Measurements from ENCODE around the gene RNF138.
"Not testable (repeated sequence)": the region's sequence is repeated elsewhere in the genome, so short reads cannot be mapped to it uniquely, and the experiment has no call there.

Gene RNF138

DNA sequence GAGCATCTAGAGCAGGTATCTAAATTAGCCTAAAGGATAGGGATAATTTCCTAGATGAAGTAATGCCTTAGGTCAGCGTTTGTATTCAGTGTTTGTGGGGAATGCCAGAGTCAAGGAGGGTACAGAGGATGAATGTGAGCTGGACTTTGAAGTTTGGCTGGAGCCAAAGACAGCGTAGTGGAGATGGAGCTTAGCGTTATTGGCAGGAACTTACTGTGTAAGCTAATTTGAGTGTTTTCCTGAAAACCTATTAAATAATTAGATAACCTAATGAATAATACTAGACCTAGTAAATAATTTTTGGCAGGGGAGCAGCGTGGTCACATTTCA lies 4.2 kb downstream of the RNF138 start:
- DNase-seq (ENCODE audit: low spot score): no peak

GRCh38 chr18:32096946-32097345 lies 5.3 kb downstream of the RNF138 start:
- DNase-seq (ENCODE audit: low spot score): no peak

- no peak for DNase-seq (ENCODE audit: low spot score)
These were observed 12.8 kb downstream of the RNF138 start for GRCh38 chr18:32104516-32104915.

- DNase-seq (ENCODE audit: low spot score): no peak
These were observed 18.3 kb downstream of the RNF138 start for GRCh38 chr18:32110005-32110404.

DNA sequence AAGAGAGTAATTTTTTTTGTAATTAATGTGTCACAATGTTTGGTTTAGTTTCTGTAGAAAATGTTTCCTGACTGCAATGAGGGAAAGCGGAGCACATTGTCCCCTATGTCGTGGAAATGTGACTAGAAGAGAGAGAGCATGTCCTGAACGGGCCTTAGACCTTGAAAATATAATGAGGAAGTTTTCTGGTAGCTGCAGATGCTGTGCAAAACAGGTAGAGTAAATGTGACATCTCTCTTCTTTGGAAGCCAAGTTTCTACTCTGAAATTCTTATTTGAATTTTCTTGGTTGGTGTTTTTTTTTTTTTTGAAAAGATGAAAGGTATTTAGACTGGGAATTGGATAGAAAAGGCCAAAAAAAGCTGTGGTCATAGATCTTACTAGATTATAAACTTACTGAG lies 20.0 kb downstream of the RNF138 start:
- DNase-seq (ENCODE audit: low spot score): no peak

DNA sequence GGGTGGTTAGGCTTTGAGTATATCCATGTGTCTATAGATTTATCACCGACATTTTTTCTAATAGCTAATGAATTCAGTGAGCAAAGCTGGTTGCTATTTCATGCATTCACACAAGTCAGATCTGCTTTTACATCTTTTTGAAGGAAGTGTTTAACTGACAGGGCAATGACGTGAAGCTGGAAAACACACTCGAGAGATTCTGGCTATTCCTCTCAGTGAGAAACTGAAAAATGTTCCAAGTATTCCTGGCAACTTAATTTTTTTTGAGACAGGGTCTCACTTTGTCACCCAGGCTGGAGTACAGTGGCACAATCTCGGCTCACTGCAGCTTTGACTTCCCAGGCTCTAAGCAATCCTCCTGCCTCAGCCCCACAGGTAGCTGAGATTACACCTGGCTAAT lies 21.2 kb downstream of the RNF138 start:
- no peak for DNase-seq (ENCODE audit: low spot score)

DNA sequence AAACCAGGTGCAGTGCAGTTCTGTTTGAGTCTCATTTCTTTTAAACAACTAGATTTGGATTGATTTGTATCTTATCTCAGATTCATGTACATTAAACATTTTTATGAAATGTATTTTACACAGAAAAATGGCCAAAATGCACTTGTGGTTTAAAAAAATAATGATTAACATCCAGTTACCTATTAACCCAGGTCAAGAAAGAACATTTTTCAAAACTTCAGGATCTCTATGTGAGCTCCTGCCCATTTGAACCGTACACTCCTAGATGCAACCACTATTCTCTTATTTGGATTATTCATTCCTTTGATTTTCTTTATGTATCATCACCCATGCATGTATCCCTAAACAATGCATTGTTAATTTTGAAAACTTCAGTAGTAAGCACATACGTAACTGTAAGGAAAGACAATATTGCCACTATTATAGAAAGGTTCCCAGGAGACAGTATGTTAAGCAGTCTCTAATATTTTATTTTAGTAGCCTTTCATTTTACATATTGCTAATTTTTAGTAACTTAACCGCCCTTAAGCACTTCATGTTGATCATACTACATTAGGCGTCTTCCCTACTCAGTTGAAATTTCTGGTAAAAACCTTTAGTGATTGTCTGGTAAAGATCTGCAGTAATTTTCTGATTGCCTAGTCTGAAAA lies 22.7 kb downstream of the RNF138 start:
- DNase-seq (ENCODE audit: low spot score): no peak

DNA sequence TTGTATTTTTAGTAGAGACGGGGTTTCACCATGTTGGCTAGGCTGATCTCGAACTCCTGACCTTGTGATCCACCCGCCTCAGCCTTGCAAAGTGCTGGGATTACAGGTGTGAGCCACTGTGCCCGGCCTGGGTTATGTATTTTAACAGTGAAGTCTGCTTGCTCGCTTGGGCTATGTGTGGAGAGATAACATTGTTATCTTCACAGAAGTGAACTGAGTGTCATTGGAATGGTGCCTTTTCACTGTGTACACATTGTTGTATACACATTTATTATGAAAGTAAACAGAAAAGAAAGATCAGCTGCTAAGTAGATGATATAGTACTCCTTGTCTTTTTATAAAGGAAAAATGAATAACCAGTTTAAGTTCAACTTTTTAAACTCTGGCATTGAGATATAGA lies 30.4 kb downstream of the RNF138 start:
- no peak for DNase-seq (ENCODE audit: low spot score)

DNA sequence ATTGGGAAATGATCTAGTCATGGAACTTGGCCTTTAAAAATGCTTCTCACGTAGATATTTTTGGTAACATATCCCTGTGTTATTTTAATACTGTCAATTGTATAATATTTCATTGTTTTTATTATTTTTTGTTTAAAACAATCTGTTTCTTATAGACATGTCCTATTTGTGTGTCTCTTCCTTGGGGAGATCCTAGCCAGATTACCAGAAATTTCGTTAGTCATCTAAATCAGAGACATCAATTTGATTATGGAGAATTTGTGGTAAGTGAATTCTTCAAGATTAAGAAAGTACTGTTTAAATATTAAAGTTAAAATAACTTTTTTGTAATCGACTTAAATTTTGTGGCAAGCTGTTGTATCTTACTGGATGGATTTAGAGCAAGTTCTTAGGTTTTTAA lies 34.9 kb downstream of the RNF138 start:
- DNase-seq (ENCODE audit: low spot score): no peak

DNA sequence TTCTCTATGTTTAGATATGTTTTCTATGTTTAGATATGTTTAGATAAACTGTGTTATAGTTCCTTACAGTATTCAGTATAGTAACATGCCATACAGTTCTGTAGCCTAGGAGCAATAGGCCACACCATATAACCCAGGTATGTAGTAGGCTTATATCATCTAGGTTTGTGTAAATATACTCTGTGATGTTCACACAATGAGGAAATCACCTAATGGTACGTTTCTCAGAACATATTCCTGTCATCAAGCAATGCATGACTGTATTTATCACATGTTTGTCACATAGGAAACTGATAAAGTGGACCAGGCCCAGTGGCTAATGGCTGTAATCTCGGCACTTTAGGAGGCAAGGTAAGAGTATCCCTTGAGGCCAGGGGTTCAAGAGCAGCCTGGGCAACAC lies 44.0 kb downstream of the RNF138 start:
- no peak for DNase-seq (ENCODE audit: low spot score)

DNA sequence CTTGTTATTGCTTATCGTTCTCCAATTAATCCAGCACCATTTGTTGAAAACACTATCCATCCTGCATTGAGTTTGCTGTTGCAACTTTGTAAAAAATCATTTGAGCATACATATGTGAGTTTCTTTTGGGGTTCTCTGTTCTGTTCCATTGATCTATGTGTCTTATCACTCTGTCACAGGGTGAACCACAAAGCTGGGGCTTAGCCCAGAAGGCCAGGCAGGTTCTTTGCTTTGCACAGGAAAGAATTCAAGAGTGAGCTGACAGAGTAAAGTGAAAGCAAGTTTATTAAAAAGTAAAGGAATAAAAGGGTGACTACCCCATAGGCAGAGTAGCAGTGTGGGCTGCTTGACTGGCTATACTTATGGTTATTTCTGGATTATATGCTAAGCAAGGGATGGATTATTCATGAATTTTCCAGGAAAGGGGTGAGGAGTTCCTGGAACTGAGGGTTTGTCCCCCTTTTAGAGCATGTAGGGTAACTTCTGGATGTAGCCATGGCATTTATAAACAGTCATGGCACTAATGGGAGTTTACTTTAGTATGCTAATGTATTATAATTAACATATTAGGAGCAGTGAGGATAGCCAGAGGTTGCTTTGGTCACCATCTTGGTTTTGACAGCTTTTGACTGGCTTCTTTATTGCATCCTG lies 46.8 kb downstream of the RNF138 start:
- no peak for DNase-seq (ENCODE audit: low spot score)

GRCh38 chr18:32139835-32140283 lies 48.2 kb downstream of the RNF138 start:
- no peak for DNase-seq (ENCODE audit: low spot score)

- no peak for DNase-seq (ENCODE audit: low spot score)
These were observed 56.7 kb downstream of the RNF138 start for GRCh38 chr18:32148185-32148870.

GRCh38 chr18:32152705-32153448 lies 61.2 kb downstream of the RNF138 start:
- no peak for DNase-seq (ENCODE audit: low spot score)

DNA sequence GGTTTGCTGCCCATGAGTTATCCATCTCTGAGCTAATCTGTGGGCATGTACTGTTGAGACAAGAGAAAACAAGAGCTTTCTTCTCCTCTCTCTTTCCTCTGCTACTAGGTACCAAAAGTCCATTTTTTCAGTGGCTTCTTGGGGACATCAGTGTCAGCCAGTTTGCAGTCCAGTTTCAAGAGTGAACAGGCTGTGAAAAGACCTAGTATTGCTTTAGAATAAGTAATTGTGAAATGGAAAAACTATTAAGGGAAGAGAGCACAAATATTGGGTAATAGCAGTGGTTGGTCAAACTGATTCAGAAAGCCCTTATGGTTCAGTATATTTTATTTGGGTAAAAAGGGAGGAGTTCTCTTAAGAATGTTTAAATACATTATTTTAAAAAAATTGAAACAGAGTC lies 65.2 kb downstream of the RNF138 start:
- DNase-seq (ENCODE audit: low spot score): no peak

- no peak for DNase-seq (ENCODE audit: low spot score)
These were observed 65.9 kb downstream of the RNF138 start for GRCh38 chr18:32157580-32157979.

DNA sequence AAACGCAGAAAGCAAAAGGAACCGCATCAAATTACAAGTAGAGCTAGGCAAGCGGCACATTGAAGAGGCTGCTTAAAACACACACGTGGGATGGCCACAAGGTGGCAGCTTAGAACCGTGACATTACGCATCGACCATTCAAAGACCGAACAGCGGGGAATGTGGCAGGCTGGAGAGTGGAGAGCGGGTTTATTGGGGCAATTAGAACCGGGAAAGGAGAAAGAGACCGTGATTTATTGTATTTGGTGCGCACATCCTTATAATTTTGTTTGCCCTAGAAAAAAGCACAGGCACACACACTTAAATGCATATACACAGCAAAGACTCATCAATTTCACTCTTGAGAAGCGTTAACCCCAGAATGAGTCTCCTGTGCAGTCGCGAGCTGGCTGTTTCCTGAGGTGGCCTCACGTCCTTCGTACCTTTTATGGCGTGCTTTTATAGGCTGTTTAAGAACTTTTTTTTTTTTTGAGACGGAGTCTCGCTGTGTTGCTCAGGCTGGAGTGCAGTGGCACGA lies 66.5 kb downstream of the RNF138 start:
- peak; percentile 75 for DNase-seq (ENCODE audit: low spot score)

- not testable (repeated sequence) for DNase-seq (ENCODE audit: low spot score)
These were observed 67.0 kb downstream of the RNF138 start for GRCh38 chr18:32158631-32159030.

- peak; percentile 73 for DNase-seq (ENCODE audit: low spot score)
These were observed 68.9 kb downstream of the RNF138 start for GRCh38 chr18:32160547-32160946.

GRCh38 chr18:32167980-32168730 lies 76.5 kb downstream of the RNF138 start:
- no peak for DNase-seq (ENCODE audit: low spot score)

DNA sequence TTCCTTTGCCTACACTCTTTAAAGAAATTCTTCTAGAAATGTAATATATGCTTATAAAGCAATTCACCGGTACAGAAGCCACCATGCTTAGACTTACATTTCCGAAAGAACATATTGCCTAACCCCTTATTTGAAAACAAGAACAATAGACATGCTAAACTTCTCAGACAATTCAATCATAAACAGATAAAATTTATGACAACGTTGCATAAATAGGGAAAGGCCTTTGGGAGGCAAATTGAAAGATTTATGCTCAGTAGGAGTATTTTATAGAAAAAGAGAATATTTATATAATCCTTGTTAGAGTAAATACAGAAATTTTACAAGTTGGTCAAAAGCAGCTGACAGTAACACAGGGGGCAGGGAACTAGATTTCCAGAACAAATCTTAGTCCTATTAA lies 82.0 kb downstream of the RNF138 start:
- DNase-seq (ENCODE audit: low spot score): no peak

DNA sequence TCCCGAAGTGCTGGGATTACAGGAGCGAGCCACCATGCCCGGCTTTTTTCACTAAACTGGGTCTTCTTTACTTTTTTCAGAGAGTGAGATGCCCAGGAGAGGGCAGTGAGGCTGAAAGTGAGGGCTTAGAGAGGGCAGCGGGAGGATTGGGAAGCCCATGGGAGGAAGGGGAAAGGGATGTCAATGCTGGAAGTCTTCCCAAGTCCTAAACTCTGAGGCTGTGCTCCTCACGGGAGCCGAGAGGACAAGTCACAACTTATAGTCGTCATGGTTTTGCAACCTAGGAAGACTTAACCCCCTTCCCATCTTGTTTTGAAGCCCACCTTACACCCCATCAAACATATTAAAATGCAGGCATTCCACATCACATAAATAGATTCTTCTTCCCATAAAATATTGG lies 83.0 kb downstream of the RNF138 start:
- no peak for DNase-seq (ENCODE audit: low spot score)

Data from SW480 (cell line).